WTC11 (cell line): Measurements from ENCODE around the gene TMC3.

Source experiments
- CTCF ChIP-seq: fragments of 200-600 bp; IDR thresholded peaks from 2 replicates; pipeline ENCODE4 v1.8.0; 2022; ENCODE audit warnings: antibody characterized with exemption
- E2F5 ChIP-seq: sonication (generic); formaldehyde crosslinking; IDR thresholded peaks from 2 replicates; pipeline ENCODE4 v1.8.1; 2022; ENCODE audit warnings: mild to moderate bottlenecking, moderate library complexity, missing genetic modification reagents
- ETV6 ChIP-seq: sonication (generic); formaldehyde crosslinking; IDR thresholded peaks from 2 replicates; pipeline ENCODE4 v1.8.1; 2022; ENCODE audit warnings: mild to moderate bottlenecking, missing genetic modification reagents
- GABPB1 ChIP-seq: sonication (generic); formaldehyde crosslinking; IDR thresholded peaks from 2 replicates; pipeline ENCODE4 v1.8.1; 2023; ENCODE audit warnings: mild to moderate bottlenecking, missing genetic modification reagents
- JUN ChIP-seq: sonication (generic); formaldehyde crosslinking; IDR thresholded peaks from 2 replicates; pipeline ENCODE4 v1.8.0; 2023; ENCODE audit warnings: mild to moderate bottlenecking, missing genetic modification reagents
- NFATC4 ChIP-seq: fragments of 250-450 bp; sonication (Bioruptor Pico); IDR thresholded peaks from 2 replicates; pipeline ENCODE4 v1.9.0; 2021; ENCODE audit warnings: mild to moderate bottlenecking
- OVOL2 ChIP-seq: fragments of 250-450 bp; sonication (Bioruptor Pico); IDR thresholded peaks from 2 replicates; pipeline ENCODE4 v1.9.0; 2021; ENCODE audit warnings: mild to moderate bottlenecking, borderline replicate concordance
- PREB ChIP-seq: sonication (generic); formaldehyde crosslinking; IDR thresholded peaks from 2 replicates; pipeline ENCODE4 v1.8.1; 2022; ENCODE audit warnings: mild to moderate bottlenecking, missing genetic modification reagents, moderate library complexity, borderline replicate concordance
- PRRX2 ChIP-seq: fragments of 250-450 bp; sonication (Bioruptor Pico); IDR thresholded peaks from 2 replicates; pipeline ENCODE4 v1.8.0; 2021; ENCODE audit warnings: mild to moderate bottlenecking
- SP1 ChIP-seq: sonication (generic); formaldehyde crosslinking; conservative IDR thresholded peaks from 2 replicates; pipeline ENCODE4 v1.8.1; 2022; ENCODE audit warnings: missing genetic modification reagents
- STAT6 ChIP-seq: sonication (generic); formaldehyde crosslinking; conservative IDR thresholded peaks from 2 replicates; pipeline ENCODE4 v1.8.1; 2023; ENCODE audit warnings: mild to moderate bottlenecking, low read depth, missing genetic modification reagents, moderate library complexity
- TEAD1 ChIP-seq: sonication (generic); formaldehyde crosslinking; IDR thresholded peaks from 2 replicates; pipeline ENCODE4 v1.8.0; 2022; ENCODE audit warnings: mild to moderate bottlenecking, missing genetic modification reagents
- TEAD4 ChIP-seq: sonication (generic); formaldehyde crosslinking; IDR thresholded peaks from 2 replicates; pipeline ENCODE4 v1.8.0; 2022; ENCODE audit warnings: mild to moderate bottlenecking, missing genetic modification reagents
- USF2 ChIP-seq: sonication (generic); formaldehyde crosslinking; IDR thresholded peaks from 2 replicates; pipeline ENCODE4 v1.8.1; 2023; ENCODE audit warnings: mild to moderate bottlenecking, missing genetic modification reagents, moderate library complexity

- TF ChIP-seq CTCF (no peak), TEAD1 (no peak), ETV6 (CRISPR knock-in tag) (no peak), STAT6 (CRISPR knock-in tag) (no peak), SP1 (CRISPR knock-in tag) (no peak), GABPB1 (CRISPR knock-in tag) (no peak), NFATC4 (CRISPR knock-in tag) (no peak), PRRX2 (CRISPR knock-in tag) (no peak), OVOL2 (CRISPR knock-in tag) (no peak), E2F5 (no peak), TEAD4 (CRISPR knock-in tag) (no peak), JUN (CRISPR knock-in tag) (no peak), PREB (CRISPR knock-in tag) (no peak), USF2 (CRISPR knock-in tag) (no peak)
Observed at GRCh38 chr15:81330366-81331090, 43.5 kb downstream of the TMC3 start.
